NCI-H345 treated with DMSO at 0.1 percent for 48 hours (cell line): ENCODE results near the gene GHITM.
"Not testable (repeated sequence)": the region's sequence is repeated elsewhere in the genome, so short reads cannot be mapped to it uniquely, and the experiment has no call there.

ENCODE experiments used
- DNase-seq: peaks from one replicate; lab custom pipeline; 2025; ENCODE audit not compliant: unreplicated experiment; lab: John Stamatoyannopoulos, UW

GHITM gene

GRCh38 chr10:84139126-84140035 lies at the start of gene GHITM:
TSS of gene GHITM (plus strand) at chr10:84139509. CDS start at chr10:84141501, 1,992 bp downstream.
- peak; percentile 81 for DNase-seq

GRCh38 chr10:84095811-84096497 lies 43.4 kb upstream of the GHITM start:
- DNase-seq, result no peak

DNA sequence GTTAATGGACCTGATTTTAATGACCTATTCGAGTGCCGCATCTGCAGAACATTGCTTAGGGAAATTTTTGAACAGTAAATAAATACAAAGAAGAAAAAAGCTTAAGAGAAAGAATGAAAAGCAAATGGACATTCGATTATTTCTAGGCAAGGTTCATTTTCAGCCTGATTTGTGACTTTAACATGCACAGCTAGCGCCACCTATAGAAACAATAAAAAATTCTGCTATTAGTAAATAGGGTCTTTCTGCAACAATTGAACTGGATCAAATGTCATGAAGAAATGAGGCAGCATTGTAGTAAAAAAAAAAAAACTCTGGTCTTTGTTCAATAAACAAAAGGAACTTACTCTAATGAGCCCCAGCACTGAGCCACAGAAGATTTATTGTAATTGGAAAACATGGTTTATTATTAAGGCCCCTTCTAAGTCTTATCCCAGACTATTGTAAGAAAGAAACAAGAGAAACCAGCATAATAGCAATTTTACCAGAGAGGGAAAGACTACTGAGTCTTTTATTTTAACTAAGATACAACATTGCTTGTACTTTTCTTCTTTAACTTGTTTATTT lies 41.4 kb upstream of the GHITM start:
- peak; percentile 9 for DNase-seq

- DNase-seq, result no peak
These were observed 40.6 kb upstream of the GHITM start for GRCh38 chr10:84098667-84099066.

DNA sequence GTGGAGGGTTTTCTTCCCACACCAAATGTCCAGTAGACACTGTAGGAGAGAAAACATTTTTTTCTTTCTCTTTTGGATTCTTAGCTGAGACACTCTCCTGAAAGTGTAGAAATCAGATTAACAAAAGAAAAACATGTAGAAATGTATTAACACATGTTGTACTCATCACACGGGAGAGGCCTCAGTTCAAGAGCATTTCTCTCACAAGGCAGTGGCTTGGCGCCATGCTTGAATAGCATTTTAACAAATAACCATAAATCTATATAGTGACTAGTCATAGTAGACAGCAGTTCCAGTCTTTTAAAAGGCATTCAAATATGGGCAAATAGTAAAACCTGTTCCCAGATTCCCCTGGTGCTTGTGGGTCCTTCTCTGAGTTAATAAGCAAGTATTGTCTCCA lies 38.3 kb upstream of the GHITM start:
- DNase-seq, result no peak

GRCh38 chr10:84108797-84109196 lies 30.5 kb upstream of the GHITM start:
- no peak for DNase-seq

GRCh38 chr10:84109772-84110171 lies 29.5 kb upstream of the GHITM start:
- DNase-seq, result not testable (repeated sequence)

DNA sequence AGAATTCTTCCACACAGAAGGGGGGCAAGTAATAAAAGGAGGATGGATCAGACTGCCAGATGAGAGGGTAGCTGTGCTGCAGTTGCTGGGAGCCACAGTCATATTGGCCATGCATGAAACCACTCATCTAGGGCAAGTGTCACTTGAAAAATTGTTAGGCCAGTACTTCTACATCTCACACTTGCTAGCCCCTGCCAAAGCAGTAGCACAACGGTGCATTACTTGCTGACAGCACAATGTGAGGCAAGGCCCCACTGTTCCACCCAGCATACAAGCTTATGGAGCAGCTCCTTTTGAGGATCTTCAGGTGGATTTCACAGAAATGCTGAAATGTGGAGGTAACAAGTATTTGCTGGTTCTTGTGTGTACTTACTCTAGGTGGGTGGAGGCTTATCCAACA lies 25.8 kb upstream of the GHITM start:
- DNase-seq, result not testable (repeated sequence)

DNA sequence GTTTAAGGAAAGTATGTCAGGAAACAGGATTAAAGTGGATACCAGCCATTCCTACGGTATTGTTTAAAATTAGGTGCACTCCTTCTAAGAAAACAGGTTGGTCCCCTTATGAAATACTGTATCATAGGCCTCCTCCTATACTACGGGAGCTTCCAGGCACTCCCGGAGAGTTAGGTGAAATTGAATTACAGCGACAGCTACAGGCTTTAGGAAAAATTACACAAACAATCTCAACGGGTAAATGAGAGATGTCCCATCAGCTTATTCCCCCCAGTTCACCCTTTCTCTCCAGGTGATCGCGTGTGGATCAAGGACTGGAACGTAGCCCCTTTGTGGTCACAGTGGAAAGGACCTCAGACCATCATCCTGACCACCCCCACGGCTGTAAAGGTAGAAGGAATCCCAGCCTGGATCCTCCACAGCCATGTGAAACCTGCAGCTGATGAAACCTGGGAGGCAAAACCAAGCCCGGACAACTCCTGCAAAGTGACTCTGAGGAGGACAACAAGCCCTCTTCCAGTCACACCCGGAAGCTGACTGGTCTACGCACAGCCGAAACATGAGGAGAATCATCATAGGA lies 25.1 kb upstream of the GHITM start:
- DNase-seq, result no peak

GRCh38 chr10:84117204-84117603 lies 22.1 kb upstream of the GHITM start:
- not testable (repeated sequence) for DNase-seq

- DNase-seq, result no peak
These were observed 21.5 kb upstream of the GHITM start for GRCh38 chr10:84117686-84118394.

- no peak for DNase-seq
These were observed 20.8 kb upstream of the GHITM start for GRCh38 chr10:84118395-84119006.

GRCh38 chr10:84123362-84123761 lies 15.9 kb upstream of the GHITM start:
- no peak for DNase-seq

DNA sequence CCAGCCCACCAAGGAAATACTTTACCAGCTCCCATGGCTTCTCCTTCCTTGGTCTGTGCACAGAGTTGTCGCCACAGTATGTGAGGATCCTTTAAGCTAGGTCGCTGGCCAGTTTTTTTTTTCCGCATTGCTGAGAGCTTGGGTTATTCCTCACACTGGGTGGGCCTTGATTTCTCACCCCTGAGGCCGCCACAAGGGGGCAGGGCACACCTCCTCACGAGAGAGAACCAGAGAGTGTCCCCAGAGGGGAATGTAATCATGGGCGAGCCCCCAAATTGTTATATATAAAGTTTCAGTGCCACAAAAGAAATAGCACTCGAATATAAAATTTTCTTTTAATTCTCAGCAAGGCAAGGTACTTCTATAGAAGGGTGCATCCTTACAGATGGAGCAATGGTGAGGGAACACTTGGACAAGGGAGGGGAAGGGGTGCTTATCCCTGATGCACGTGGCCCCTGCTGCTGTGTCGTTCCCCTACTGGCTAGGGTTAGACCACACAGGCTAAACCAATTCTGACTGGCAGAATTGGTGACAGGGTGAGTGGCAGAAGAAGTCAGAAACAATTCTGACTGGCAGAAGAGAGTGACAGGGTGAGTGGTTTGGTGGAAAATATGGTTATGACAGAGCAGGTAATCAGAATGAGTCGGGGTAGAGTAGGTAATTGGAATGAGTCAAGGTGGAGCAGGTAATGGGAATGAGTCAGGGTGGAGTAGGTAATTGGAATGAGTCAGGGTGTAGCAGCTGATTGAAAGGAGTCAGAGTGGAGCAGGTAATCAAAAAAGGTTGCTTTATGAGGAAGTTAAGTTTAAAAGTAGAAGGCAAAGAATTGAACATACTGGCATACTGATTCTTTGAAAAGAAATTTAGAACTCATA lies 13.2 kb upstream of the GHITM start:
- DNase-seq, result not testable (repeated sequence)

DNA sequence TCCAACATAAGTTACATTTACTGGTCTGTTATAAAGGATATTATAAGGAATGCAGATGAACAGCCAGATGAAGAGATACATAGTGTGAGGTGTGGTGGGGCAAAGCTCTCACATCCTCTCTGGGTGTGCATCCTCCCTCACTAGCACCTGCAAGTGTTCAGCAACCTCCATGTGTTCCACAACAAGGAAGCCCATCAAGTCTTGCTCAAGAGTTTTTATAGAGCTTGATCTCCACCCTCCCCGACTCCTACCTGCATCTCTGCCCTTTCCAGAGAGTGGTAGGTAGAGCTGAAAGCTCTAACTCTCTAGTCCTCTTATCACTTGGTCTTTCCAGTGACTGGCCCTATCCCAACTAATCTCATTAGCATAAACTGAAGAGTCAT lies 12.5 kb upstream of the GHITM start:
- no peak for DNase-seq

GRCh38 chr10:84135836-84136235 lies 3.5 kb upstream of the GHITM start:
- DNase-seq, result no peak

DNA sequence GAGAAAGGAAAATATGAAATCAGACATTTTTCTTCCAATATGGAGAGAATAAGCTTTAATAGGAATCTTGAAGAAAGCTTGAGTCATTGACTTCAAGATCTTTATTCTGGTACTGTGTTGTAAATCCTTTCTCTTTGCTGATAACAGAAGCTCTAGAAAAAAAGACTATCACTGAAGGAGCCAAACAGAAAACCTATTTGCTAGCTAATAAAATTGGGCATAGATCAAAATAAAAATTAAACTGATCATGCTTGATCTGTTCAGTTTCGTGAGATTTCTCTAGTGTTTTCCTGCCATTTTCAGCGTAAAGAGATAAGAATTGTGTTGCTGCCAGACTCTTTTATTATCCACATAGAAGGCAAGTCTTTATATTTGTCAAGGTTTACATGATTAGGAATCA lies 1.5 kb upstream of the GHITM start:
- DNase-seq, result no peak

GRCh38 chr10:84138478-84139125 lies 707 bp upstream of the GHITM start:
- DNase-seq, result no peak

DNA sequence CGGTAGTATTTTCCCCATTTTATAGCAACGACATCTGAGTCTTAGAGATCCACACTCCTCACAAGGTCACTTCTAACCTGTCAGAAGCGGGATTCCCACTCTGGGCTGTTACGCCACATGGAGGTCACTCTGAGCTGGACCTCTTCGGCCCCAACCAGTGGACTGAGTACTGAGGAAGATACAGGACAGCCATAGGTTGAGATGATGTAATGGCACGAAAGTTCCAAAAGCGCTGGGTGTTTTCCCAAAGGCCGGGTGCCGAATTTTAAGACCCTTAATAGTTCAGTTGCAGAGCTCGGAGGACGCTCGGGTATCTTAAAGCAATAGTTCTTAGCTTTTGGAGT lies 699 bp downstream of the GHITM start:
- DNase-seq, result no peak
